Subcutaneous adipose tissue (tissue), 4 donors: ENCODE measurements around the gene TMEM273. TPM values are rescaled to one million over a fixed set of nuclear protein-coding genes. Genes with fewer than 3 reads are reported as not detected.

Experiments
- CTCF ChIP-seq: fragments of 450-650 bp; IDR thresholded peaks from one replicate; pipeline ENCODE4 v1.5.1; 2016; ENCODE audit warnings: low read depth, mild to moderate bottlenecking, control low read depth, antibody characterized with exemption, moderate library complexity
- total RNA-seq, 4 donors: library from RNA; depleted of rRNA; stranded (reverse); fragments of >200 nt; gene quantifications; one replicate each; pipeline ENCODE4 v1.1.0, GENCODE V29; 2016

Gene TMEM273
- total RNA-seq, 4 donors from 2014 or later, result 16.1 to 48.0 (median 28.3) TPM

- TF ChIP-seq CTCF, result no peak
Observed at GRCh38 chr10:49162761-49163310, 25.4 kb downstream of the TMEM273 start.

GRCh38 chr10:49162063-49162462, 26.1 kb downstream of the TMEM273 start:
- TF ChIP-seq CTCF, result no peak

- no peak for TF ChIP-seq CTCF
Observed at GRCh38 chr10:49161411-49161997, 26.7 kb downstream of the TMEM273 start.

- no peak for TF ChIP-seq CTCF
Observed at GRCh38 chr10:49160814-49161213, 27.4 kb downstream of the TMEM273 start.

GRCh38 chr10:49160110-49160509, 28.1 kb downstream of the TMEM273 start:
- no peak for TF ChIP-seq CTCF

GRCh38 chr10:49158915-49159314, 29.3 kb downstream of the TMEM273 start:
- no peak for TF ChIP-seq CTCF

- no peak for TF ChIP-seq CTCF
Observed at GRCh38 chr10:49158404-49158803, 29.8 kb downstream of the TMEM273 start.
